Left lung (tissue), 10 donors: ENCODE measurements around the gene SLC35G6. TPM values are rescaled to one million over a fixed set of nuclear protein-coding genes. Genes with fewer than 3 reads are reported as not detected.
A peak's percentile ranks its signal among the peaks of the same experiment; 100 is the strongest.

Experiments
- ATAC-seq: fragments of 200-7000 bp; cut with Tn5 transposase; one replicate; pipeline ENCODE4 v1.9.1; 2020; ENCODE audit warnings: moderate library complexity
- DNase-seq, 4 donors: peaks; one replicate each; pipeline ENCODE4 v3.0.0-alpha.2; 2013 to 2020
- H3K27ac ChIP-seq, 2 donors: fragments of 200-600 bp; sonication (generic) in 1 of 2; one replicate each; pipeline versions ENCODE4 v1.5.0 to v1.8.0; 2020 to 2021
- H3K27me3 ChIP-seq, 2 donors: fragments of 200-600 bp; sonication (generic) in 1 of 2; one replicate each; pipeline versions ENCODE4 v1.5.0 to v1.8.0; 2020 to 2021
- H3K36me3 ChIP-seq, 2 donors: fragments of 200-600 bp; sonication (generic) in 1 of 2; one replicate each; pipeline versions ENCODE4 v1.5.0 to v1.8.0; 2020 to 2021
- H3K4me1 ChIP-seq, 2 donors: fragments of 200-600 bp; one replicate each; pipeline ENCODE4 v1.8.0; 2021
- H3K4me3 ChIP-seq, 2 donors: fragments of 200-600 bp; sonication (generic) in 1 of 2; one replicate each; pipeline versions ENCODE4 v1.5.0 to v1.8.0; 2020 to 2021; ENCODE audit warnings: mild to moderate bottlenecking in 1 of 2
- H3K9me3 ChIP-seq, 2 donors: fragments of 200-600 bp; sonication (generic) in 1 of 2; one replicate each; pipeline versions ENCODE4 v1.5.0 to v1.8.0; 2020 to 2021
- CTCF ChIP-seq, 2 donors: fragments of 200-600 bp; sonication (generic) in 1 of 2; IDR thresholded peaks; one replicate each; pipeline versions ENCODE4 v1.5.0 to v1.8.0; 2021; ENCODE audit warnings: antibody characterized with exemption in 2 of 2
- intact Hi-C, 2 donors: fragments of 100-400 bp; cut with DNase I; formaldehyde crosslinking; loops; one replicate each; pipeline versions ENCODE4 v1.11.2 to v1.14.2; 2022
- polyA plus RNA-seq, 6 donors: library from polyadenylated mRNA; unstranded; fragments of 120-200 nt; gene quantifications; one replicate each; pipeline ENCODE4 v1.2.1, GENCODE V29; 2013; ENCODE audit not compliant: insufficient read length in 6 of 6
- total RNA-seq, 2 donors: library from RNA; stranded (reverse); fragmentation: NEBNext Ultra II Directional; extraction: Animal tissue kit (Norgen Biotek cat#: 25700); gene quantifications; one replicate each; pipeline ENCODE4 v1.2.1, GENCODE V29; 2021
- donor health status: DM: no; HTN: yes; CAD: no.
- donor health status: DM: no; HTN: no; CAD: no.

SLC35G6 gene
- total and polyA plus RNA-seq, 8 donors = 0.17 to 0.35 (median 0.35) TPM; not detected in 2

GRCh38 chr17:7476494-7476893, 4.8 kb upstream of the SLC35G6 start:
- peaks cover 32 to 63% of the 10 kb centered on the region in 2 donors for H3K4me1 ChIP-seq
- peak overlapping the region; percentile 53 to 93 for H3K27ac ChIP-seq
- intact Hi-C loops = no loop called here

GRCh38 chr17:7476951-7477350, 4.3 kb upstream of the SLC35G6 start:
- DNase-seq (no peak), ATAC-seq (no peak)
- Histone ChIP-seq H3K4me3 (peak overlapping the region in 1 of 2 donors; percentile 86), H3K4me1 (peaks cover 32 to 59% of the 10 kb centered on the region in 2 donors), H3K27ac (peak overlapping the region; percentile 93 to 100), H3K9me3 (no peaks in the 10 kb centered on the region), H3K27me3 (no peaks in the 10 kb centered on the region), H3K36me3 (no peaks in the 10 kb centered on the region)
- intact Hi-C loops = no loop called here
- TF ChIP-seq CTCF (IDR thresholded peaks at IDR 0.05) = no peak

More at GRCh38 chr17:7476494-7476893, 4.8 kb upstream of the SLC35G6 start:
- no peak for TF ChIP-seq CTCF (IDR thresholded peaks at IDR 0.05)
- Histone ChIP-seq H3K27me3 (no peaks in the 10 kb centered on the region), H3K9me3 (no peaks in the 10 kb centered on the region), H3K4me3 (no peak overlapping the region), H3K36me3 (no peaks in the 10 kb centered on the region)
- DNase-seq (no peak), ATAC-seq (no peak)

GRCh38 chr17:7477392-7478275, 3.6 kb upstream of the SLC35G6 start:
- peaks cover 32 to 59% of the 10 kb centered on the region in 2 donors for H3K4me1 ChIP-seq
- intact Hi-C loops = no loop called here
- peak; percentile 38 for ATAC-seq

GRCh38 chr17:7478276-7479212, 2.7 kb upstream of the SLC35G6 start:
- DNase-seq = peak; percentile 36 to 88 (median 72)

More at GRCh38 chr17:7477392-7478275, 3.6 kb upstream of the SLC35G6 start:
- Histone ChIP-seq H3K27ac (peak overlapping the region; percentile 93 to 100), H3K4me3 (peak overlapping the region; percentile 78 to 86), H3K36me3 (no peaks in the 10 kb centered on the region), H3K9me3 (no peaks in the 10 kb centered on the region), H3K27me3 (no peaks in the 10 kb centered on the region)
- peak; percentile 46 to 81 (median 68) for DNase-seq
- no peak for TF ChIP-seq CTCF (IDR thresholded peaks at IDR 0.05)

More at GRCh38 chr17:7478276-7479212, 2.7 kb upstream of the SLC35G6 start:
- no peaks in the 10 kb centered on the region for H3K9me3 ChIP-seq
- ATAC-seq = peak; percentile 31
- H3K4me1 ChIP-seq = peaks cover 35 to 65% of the 10 kb centered on the region in 2 donors
- no peaks in the 10 kb centered on the region for H3K27me3 ChIP-seq
- intact Hi-C loops = no loop called here
- H3K27ac ChIP-seq = peak overlapping the region; percentile 93 to 100
- no peak for TF ChIP-seq CTCF (IDR thresholded peaks at IDR 0.05)
- H3K4me3 ChIP-seq = peak overlapping the region; percentile 78 to 86
- H3K36me3 ChIP-seq = no peaks in the 10 kb centered on the region
